Measurements from ENCODE around the gene TOMM5. TPM values are rescaled to one million over a fixed set of nuclear protein-coding genes. Genes with fewer than 3 reads are reported as not detected.

Gene TOMM5
- total RNA-seq, 2 donors from 2014 or later = 45.5 to 63.9 TPM

DNA sequence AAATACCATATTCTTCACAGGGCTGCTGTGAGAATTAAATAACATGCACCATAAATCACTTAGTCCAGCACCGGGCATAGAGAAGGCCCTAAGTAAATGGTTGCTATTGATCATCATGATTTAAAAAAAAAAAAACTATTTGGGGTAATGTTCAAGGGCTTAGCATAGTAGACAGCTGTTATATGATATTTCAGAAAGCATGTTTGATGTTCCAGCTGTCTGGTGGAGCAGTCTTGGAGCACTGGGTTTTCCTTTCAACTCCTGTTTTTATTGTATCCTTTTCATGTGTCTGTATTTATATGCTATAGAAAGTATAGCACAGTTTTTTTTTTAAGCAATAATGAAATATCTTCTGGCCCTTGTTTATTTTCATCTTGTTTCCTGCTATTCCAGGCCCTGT, 28.0 kb upstream of the TOMM5 start:
- TF ChIP-seq CTCF (IDR thresholded peaks at IDR 0.05) = no peak
- H3K36me3 ChIP-seq = no peaks in the 10 kb centered on the region
- no peak for DNase-seq (ENCODE audit: low spot score)
- H3K4me1 ChIP-seq = no peaks in the 10 kb centered on the region
- no peak overlapping the region for H3K4me3 ChIP-seq
- no peaks in the 10 kb centered on the region for H3K27me3 ChIP-seq
- H3K9me3 ChIP-seq = no peaks in the 10 kb centered on the region
- no peak overlapping the region for H3K27ac ChIP-seq

DNA sequence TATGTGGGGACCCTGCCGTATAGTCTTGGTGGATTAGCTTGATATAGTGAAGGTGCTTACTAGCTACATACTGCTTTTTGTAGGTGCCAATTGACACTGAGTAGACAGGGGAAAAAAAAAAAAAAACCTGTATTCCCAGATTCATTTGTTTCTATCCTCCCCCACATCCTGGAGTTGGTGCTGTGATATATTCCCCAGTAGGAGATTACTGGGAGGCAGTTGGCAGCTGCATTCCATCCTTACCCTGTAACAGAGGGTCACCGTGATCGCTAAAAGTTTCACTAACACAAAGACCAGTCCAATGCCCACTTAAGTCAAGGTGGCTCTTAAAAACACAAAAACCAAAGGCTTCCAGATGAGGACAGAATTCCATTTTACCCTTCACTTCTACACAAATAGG, 27.4 kb upstream of the TOMM5 start:
- H3K4me1 ChIP-seq = no peaks in the 10 kb centered on the region
- TF ChIP-seq CTCF (IDR thresholded peaks at IDR 0.05) = no peak
- H3K9me3 ChIP-seq = no peaks in the 10 kb centered on the region
- H3K4me3 ChIP-seq = no peak overlapping the region
- H3K36me3 ChIP-seq = no peaks in the 10 kb centered on the region
- DNase-seq (ENCODE audit: low spot score) = no peak
- no peaks in the 10 kb centered on the region for H3K27me3 ChIP-seq
- no peak overlapping the region for H3K27ac ChIP-seq

GRCh38 chr9:37618817-37619216, 26.4 kb upstream of the TOMM5 start:
- H3K36me3 ChIP-seq = no peaks in the 10 kb centered on the region
- H3K4me1 ChIP-seq = no peaks in the 10 kb centered on the region
- H3K27ac ChIP-seq = no peak overlapping the region
- no peak overlapping the region for H3K4me3 ChIP-seq
- no peak for DNase-seq (ENCODE audit: low spot score)
- no peak for TF ChIP-seq CTCF (IDR thresholded peaks at IDR 0.05)
- no peaks in the 10 kb centered on the region for H3K27me3 ChIP-seq
- no peaks in the 10 kb centered on the region for H3K9me3 ChIP-seq

GRCh38 chr9:37617832-37618231, 25.4 kb upstream of the TOMM5 start:
- no peak overlapping the region for H3K4me3 ChIP-seq
- H3K27me3 ChIP-seq = no peaks in the 10 kb centered on the region
- no peak for DNase-seq (ENCODE audit: low spot score)
- no peaks in the 10 kb centered on the region for H3K36me3 ChIP-seq
- H3K9me3 ChIP-seq = no peaks in the 10 kb centered on the region
- no peak overlapping the region for H3K27ac ChIP-seq
- no peaks in the 10 kb centered on the region for H3K4me1 ChIP-seq
- no peak for TF ChIP-seq CTCF (IDR thresholded peaks at IDR 0.05)

DNA sequence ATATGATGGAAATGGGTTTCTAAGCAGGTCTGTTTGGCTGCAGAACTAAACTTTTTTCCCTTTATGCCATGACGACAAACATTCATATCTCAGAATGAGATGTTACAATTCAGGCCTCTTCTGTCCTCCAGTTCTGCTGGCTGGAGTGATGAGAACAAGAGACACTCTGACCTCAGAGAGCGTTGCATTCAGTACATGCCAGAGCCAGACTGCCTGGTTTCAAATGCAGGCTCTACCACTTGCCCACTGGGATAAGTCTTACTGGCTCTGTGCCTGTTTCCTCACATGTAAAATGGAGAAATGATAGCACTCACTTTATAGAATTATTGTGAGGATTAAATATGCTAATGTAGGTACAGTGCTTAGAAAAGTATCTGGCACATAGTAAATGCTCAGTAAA, 24.8 kb upstream of the TOMM5 start:
- H3K27me3 ChIP-seq = no peaks in the 10 kb centered on the region
- no peaks in the 10 kb centered on the region for H3K9me3 ChIP-seq
- no peak for DNase-seq (ENCODE audit: low spot score)
- no peak for TF ChIP-seq CTCF (IDR thresholded peaks at IDR 0.05)
- H3K27ac ChIP-seq = no peak overlapping the region
- H3K4me3 ChIP-seq = no peak overlapping the region
- H3K4me1 ChIP-seq = no peaks in the 10 kb centered on the region
- no peaks in the 10 kb centered on the region for H3K36me3 ChIP-seq

DNA sequence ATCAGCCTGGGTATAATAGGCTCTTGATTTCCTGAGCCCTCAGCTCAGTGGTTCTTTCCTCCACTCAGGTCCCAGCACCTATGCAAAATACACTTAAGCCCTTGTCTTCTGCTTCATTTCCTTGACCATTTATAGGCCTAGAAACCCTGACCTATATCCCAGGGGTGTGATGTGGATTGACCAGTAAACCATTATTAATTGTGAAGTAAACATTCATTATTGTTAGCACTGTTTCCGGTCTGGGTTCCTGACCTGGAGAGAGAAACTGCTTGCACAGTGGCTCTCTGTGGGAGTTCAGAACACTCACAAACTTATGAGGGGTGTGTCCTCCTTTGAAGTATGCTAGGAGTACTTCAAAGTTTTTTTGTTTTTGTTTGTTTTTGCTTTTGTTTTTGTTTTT, 19.6 kb upstream of the TOMM5 start:
- H3K4me3 ChIP-seq = no peak overlapping the region
- H3K9me3 ChIP-seq = no peaks in the 10 kb centered on the region
- no peak overlapping the region for H3K27ac ChIP-seq
- TF ChIP-seq CTCF (IDR thresholded peaks at IDR 0.05) = no peak
- no peak for DNase-seq (ENCODE audit: low spot score)
- H3K4me1 ChIP-seq = no peaks in the 10 kb centered on the region
- H3K27me3 ChIP-seq = no peaks in the 10 kb centered on the region
- no peaks in the 10 kb centered on the region for H3K36me3 ChIP-seq
